Mononuclear cell (primary cell): ENCODE data around the gene LCAT. TPM values are rescaled to one million over a fixed set of nuclear protein-coding genes. Genes with fewer than 3 reads are reported as not detected.
"Not testable (repeated sequence)": the region's sequence is repeated elsewhere in the genome, so short reads cannot be mapped to it uniquely, and the experiment has no call there.

Experiments used
- H3K27me3 ChIP-seq: 2 replicates; pipeline ENCODE4 v1.6.0; 2011; ENCODE audit warnings: low read length, control low read depth; ENCODE audit not compliant: insufficient read depth
- H3K4me1 ChIP-seq: 2 replicates; pipeline ENCODE4 v1.5.1; 2011; ENCODE audit warnings: mild to moderate bottlenecking, low read length, control low read depth; ENCODE audit not compliant: insufficient read depth
- H3K4me3 ChIP-seq: 2 replicates; pipeline ENCODE4 v1.5.1; 2011; ENCODE audit warnings: mild to moderate bottlenecking, low read length, moderate library complexity
- H3K9me3 ChIP-seq: 2 replicates; pipeline ENCODE4 v1.5.1; 2011; ENCODE audit warnings: low read depth, mild to moderate bottlenecking, control low read depth, low read length
- total RNA-seq: library from RNA; depleted of rRNA; stranded (reverse); fragments of >200 nt; gene quantifications from one replicate; pipeline ENCODE4 v1.2.3, GENCODE V29; 2012

Gene LCAT
- total RNA-seq, 1 donor = 0.84 TPM

DNA sequence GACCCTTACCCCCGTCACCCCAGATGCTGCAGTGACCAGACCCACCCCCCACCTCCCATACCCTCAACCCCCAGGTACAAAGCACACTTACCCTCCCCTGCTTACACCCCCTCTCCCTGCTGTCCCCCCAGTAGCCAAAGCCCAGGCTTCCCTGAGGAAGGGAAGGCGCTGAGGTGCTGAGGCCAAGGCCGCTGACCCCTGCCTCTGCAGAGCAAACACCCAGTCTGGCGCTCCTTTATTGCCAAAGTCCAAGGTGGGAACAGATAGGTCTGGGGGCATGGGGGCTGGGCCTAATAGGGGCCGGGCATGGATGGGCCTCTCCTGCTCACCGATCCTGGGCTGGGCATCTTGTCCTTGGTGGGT lies 683 bp downstream of the LCAT start:
- peaks cover 24% of the 10 kb centered on the region for H3K4me1 ChIP-seq
- H3K4me3 ChIP-seq = no peak overlapping the region
- H3K27me3 ChIP-seq = no peaks in the 10 kb centered on the region
- H3K9me3 ChIP-seq = no peaks in the 10 kb centered on the region

DNA sequence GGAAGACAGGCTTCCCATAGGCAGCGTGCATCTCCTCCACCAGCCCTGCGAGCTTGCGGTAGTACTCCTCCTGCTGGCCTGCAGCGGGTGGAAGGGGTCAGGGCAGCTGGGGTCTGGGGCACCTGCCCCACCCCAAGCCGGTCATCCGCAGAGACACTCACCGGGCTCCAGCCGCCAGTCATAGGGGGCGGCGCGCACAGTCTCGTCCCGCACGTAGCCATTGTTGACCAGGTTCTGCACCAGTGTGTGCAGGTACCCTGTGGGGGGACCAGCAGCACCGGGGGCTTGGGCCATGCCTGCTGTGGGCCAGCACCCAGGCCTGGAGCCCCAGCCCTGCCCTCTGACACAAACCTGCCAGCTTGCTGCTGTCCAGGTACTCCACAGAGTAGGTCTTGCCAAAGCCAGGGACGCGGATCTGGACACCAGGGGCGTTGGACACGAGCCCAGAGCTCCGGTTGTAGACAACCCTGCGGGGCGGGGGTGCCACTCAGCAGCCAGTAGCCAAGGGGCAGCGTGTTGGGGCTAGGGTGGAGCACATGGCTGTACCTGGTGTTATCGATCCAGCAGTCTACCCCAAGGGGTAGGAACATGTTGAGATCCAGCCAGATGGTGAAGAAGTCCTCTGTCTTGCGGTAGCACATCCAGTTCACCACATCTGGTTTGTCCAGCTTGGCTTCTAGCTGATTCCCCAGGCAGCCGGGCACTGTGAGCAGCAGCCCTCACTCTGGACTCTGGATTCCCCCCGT lies 1.2 kb downstream of the LCAT start:
- H3K27me3 ChIP-seq = no peaks in the 10 kb centered on the region
- no peak overlapping the region for H3K4me3 ChIP-seq
- no peaks in the 10 kb centered on the region for H3K9me3 ChIP-seq
- H3K4me1 ChIP-seq = peaks cover 28% of the 10 kb centered on the region

DNA sequence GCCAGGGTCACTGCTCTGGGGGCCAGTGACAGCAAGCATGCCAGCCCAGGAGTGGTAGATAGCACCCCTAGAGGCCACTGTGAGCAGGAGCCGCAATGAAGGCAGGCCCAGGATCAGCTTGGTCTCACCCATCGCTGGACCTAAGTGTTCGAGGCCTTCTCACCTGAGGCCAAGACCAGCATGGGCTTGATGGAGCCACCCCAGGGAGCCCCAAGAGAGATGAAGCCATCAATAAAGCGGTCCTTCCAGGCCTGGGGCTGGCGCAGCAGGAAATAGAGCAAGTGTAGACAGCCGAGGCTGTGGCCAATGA lies 1.8 kb downstream of the LCAT start:
- Histone ChIP-seq H3K4me1 (peaks cover 33% of the 10 kb centered on the region), H3K27me3 (no peaks in the 10 kb centered on the region), H3K9me3 (no peaks in the 10 kb centered on the region), H3K4me3 (no peak overlapping the region)

DNA sequence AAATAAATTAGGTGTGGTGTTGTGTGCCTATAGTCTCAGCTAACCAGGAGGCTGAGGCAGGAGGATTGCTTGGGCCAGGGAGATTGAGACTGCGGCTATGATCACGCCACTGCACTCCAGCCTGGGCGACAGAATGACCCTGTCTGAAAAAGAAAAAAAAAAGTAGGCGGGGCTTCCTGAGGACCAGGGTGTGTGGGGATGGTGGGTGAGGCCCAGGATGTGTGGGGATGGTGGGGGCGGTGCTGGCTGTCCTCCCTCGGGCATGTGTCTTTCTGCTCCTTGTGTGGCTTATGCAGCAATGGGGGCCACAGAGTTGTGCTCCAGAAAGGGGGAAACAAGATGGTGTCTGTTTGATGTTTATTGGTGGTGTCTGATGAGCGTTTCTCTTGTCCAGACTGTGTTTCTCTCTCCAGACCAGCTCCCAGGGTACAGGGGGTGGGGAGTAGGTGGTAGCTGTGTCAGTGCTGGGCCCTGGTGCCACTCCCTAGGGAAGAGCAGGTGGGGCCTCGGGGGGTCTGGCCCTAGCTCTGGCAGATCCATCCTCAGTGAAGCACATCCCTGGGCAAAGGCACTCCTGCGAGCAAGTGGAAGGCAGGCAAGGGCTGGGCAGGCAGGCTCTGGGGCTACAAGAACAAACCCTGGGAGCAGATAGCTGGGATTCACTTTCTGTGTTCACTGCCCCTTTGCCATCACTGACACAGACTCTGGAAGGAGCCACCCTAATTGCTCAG lies 2.3 kb downstream of the LCAT start:
- Histone ChIP-seq H3K27me3 (no peaks in the 10 kb centered on the region), H3K9me3 (no peaks in the 10 kb centered on the region), H3K4me1 (peaks cover 38% of the 10 kb centered on the region), H3K4me3 (no peak overlapping the region)

DNA sequence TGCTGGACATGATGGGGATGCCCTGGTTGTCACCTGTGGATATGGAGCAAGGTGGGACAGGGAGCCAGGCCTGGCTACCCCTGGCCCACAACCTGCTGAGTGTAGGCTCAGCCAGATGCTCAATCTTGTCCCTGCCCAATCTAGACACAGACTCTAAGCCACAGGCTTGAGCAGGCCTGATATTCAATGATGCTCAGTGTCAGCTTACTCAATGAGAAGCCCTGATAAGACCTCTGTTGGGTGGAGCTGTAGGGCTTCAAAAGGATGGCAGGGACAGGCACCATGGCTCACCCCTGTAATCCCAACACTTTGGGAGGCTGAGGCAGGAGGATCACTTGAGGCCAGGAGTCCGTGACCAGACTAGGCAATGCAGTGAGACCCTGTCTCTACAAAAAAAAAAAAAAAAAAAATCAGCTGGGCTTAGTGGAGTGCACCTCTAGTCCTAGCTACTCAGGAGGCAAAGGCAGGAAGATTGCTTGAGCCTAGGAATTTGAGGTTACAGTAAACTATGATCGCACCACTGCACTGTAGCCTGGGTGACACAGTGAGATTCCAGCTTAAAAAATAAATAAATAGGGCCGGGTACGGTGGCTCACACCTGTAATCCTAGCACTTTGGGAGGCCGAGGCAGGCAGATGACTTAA lies 3.4 kb downstream of the LCAT start:
- Histone ChIP-seq H3K4me3 (no peak overlapping the region), H3K27me3 (no peaks in the 10 kb centered on the region), H3K4me1 (peaks cover 38% of the 10 kb centered on the region), H3K9me3 (no peaks in the 10 kb centered on the region)

DNA sequence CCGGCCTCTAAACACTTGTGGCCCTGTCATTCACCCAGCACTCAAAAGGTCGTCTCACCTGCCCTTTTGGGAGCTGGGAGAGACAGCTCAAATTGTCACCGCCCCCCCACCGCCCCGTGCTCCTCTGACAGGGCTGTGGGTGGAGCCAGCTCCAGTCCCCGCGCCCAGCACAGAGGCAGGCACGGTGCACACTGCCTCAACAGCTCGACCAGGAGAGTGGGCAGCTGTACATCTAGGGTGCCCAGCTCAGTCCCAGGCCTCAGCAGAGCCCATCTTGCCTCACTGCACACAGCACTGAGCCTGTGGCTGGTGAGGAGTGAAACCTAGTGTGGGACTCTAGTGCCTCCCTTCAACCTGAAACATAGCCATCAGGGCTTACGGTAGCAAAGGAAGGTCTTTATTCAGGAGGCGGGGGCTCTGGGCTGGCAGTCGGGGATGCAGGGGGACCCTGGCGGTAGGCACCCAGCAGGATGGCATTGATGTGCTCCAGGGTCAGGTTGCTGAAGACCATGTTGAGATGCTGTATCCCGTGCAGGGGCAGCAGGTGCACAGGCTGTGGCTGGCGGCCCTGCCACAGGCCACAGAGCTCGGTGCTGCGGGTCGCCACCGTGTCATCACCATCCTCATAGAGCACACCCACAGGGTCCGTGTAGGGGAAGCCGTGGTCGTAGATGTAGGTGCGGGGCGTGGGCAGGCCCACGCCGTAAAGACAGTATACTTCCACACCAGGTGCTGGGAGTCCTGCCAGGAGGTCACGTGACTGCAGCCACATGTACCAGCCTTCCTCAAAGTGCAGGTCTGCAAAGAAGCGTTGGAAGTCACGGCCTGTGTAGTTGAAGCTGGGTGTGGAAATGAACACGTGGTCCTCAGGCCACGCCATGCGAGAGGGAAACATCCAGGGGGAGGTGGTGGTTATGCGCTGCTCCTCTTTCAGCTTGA lies 4.1 kb downstream of the LCAT start:
- no peak overlapping the region for H3K4me3 ChIP-seq
- no peaks in the 10 kb centered on the region for H3K9me3 ChIP-seq
- no peaks in the 10 kb centered on the region for H3K27me3 ChIP-seq
- H3K4me1 ChIP-seq = peaks cover 46% of the 10 kb centered on the region

DNA sequence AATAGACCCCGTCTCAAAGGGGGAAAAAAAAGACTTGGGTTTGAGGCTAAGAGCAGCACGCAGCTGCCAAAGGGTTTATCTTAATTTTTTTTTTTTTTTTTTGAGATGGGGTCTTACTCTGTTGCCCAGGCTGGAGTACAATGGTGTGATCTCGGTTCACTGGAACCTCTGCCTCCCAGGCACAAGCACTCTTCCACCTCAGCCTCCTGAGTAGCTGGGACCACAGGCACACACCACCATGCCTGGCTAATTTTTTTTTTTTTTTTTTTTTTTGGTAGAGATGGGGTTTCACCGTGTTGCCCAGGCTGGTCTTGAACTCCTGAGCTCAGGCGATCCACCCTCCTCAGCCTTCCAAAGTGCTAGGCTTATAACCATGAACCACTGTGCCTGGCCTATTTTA lies 6.2 kb downstream of the LCAT start:
- not testable (repeated sequence) for H3K4me3 ChIP-seq, H3K27me3 ChIP-seq, H3K9me3 ChIP-seq
- peaks cover 52% of the 10 kb centered on the region for H3K4me1 ChIP-seq

DNA sequence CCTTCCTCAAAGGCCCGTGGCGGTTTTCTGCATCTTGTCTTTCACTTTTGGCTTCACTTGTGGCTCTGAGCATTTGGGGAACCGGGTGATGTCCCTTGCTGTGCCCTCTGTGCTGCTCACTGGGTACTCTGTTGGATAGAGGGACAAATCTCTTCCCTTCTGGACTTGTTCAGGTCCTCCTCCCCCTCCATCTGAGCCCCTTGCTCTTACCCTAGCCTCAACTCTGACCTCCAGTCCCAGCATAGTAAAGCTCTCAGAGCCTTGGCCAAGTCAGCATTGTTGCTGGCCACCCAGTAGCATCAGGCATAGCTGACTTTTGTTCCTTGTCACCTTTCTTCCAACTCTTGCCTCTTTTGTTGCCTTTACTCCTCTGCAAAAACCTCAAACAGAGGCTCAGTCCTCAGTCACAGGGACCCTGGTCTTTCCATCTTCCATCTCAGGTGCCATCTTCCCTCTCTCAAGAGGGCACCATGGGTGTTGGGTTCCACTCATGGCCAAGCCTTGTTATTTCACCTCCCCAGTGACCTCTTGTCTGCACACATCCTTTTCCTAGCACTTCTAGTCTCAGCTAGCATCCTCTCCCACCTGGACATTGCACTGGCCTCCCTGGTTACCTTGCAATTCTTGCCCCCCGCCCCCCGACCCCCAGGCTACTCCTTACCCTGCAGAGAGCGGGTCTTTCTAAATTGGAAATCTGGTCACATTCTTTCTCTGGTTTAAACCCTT lies 6.9 kb downstream of the LCAT start:
- peaks cover 52% of the 10 kb centered on the region for H3K4me1 ChIP-seq

DNA sequence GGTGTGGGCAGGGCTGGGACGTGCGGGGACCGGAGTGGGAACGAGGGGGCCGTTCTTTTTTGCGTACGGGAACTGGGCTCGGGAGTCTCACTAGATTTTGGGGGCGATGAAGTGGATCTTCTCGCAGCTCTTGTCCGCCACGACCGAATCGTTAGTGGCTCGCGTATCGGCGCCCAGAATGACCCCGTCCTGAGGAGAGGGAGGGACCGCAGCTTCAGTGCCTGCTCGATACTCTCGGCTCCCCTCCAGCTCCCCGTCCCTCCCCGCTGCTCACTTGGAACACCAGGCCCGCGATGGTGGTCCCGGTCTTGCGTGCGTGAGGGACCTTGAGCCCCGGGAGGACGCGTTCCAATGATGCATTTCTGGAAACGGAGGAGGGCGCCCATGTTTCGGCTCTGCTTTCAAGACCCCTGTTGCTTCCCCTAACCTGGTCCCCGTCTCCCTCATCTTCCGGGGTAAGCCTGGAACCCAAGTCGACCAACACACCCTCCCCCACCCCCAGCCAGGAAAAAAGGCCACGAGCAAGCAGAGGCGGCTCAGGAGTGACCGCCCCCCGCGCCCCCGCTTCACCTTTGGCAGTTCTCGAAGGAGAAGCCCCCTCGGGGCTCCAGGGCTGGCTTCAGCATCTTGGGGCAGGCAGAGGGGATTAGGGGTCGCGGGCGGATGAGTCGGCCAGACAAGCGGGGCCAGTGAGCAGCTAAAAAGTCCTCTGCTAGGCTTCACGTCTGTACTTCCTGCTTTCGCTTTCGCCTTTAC lies 7.6 kb downstream of the LCAT start, which contains the start of gene PSMB10:
Gene PSMB10, minus strand, starts transcription at position 727 of the 756 bp plus-strand sequence. Its CDS starts 101 bp downstream, at position 626.
- Histone ChIP-seq H3K4me3 (peak within 1 kb of the TSS; percentile 98), H3K4me1 (peaks cover 45% of the 10 kb centered on the region), H3K27me3 (no peaks in the 10 kb centered on the region)

More for the DNA sequence above, 6.9 kb downstream of the LCAT start:
- no peaks in the 10 kb centered on the region for H3K9me3 ChIP-seq
- peak overlapping the region; percentile 98 for H3K4me3 ChIP-seq
- no peaks in the 10 kb centered on the region for H3K27me3 ChIP-seq

DNA sequence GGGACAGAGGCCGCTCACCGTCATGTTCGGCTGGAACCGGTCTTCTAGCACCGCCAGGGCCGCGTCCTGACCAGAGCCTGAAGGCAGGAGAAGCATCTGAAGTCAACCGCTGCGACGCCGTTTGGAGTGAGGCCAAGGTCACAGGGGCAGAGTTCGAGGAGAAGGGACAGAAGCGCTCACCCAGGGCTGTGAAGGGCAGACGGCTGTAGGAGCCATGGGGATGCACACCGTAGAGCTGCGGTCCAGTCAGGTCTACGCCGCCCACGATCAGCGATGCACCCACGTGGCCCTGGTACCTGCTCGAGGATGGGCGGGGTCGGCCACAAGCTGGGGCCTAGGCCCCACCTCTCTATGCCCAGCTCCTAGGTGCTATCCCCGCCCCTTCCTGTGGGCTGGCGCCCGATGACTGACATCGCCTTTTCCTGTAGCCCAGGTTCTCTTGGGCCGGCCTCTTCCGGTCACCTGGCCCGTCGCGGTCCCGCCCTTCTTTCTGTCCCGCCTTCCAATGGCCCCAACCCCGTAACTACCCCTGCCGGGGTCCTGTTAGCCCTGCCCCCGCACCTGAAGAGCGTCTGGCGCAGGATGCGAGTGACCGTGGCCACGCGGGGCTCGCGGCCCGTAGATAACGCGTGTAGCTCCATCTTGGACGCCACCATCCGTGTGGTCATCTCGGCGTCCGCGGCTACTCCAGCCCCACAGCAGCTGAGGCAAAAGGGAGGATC lies 8.4 kb downstream of the LCAT start:
- no peaks in the 10 kb centered on the region for H3K9me3 ChIP-seq
- H3K4me1 ChIP-seq = peaks cover 41% of the 10 kb centered on the region
- H3K4me3 ChIP-seq = peak overlapping the region; percentile 98
- no peaks in the 10 kb centered on the region for H3K27me3 ChIP-seq

More for the DNA sequence above, 7.6 kb downstream of the LCAT start, which contains the start of gene PSMB10:
- H3K9me3 ChIP-seq = no peaks in the 10 kb centered on the region

DNA sequence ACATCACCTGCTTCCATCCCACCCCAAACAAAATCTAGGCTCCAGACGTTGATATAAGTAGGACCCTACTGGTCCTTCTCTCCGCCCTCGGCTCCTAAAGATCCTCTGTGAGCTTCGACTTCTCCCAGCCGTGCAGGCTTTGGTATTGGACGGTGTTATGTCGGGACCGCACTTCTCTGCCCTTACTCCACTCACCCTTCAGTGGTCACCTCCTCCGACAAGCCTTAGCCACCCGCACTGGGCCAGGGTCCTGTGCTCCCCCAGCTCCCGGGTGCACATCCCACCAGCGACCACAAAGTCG lies 8.9 kb downstream of the LCAT start:
- Histone ChIP-seq H3K27me3 (no peaks in the 10 kb centered on the region), H3K4me3 (no peak overlapping the region)

DNA sequence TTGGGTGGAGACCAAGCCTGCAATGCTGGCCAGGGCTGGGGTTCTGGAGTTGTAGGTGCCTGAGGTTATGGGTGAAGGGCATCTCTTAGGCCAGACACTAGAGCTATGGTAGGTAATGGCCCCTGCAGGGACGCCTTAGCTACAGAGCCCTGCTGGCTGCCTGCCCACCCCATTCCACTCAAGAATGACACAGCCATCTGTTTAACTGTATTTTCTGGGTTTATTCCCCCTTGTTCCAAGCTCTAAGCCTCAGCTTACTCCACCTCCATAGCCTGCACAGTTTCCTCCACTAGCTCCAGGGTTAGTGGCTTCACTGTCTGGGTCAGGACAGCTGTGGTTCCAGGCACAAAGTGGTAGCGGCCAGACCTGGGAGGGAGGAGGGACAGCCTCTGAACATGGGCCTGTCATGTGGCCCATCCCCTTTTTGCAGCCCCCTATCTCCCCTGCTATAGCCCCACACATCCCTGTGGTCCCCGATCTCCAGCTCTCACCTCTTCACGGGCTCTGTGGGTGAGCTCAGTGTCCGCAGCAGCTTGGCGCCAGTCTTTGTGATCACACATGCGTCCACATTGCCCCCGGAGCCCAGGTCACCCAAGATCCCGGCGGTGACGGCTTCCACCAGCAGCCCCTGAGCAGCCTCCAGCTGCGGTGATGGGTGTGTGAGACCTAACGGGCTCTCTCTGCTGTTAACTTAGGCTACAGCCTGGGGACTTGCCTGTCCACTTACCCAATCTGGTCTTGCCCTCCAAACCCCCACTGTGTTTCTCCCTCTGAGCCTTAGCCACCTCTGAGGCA lies 9.4 kb downstream of the LCAT start:
- H3K4me3 ChIP-seq = no peak overlapping the region

More for the DNA sequence above, 8.9 kb downstream of the LCAT start:
- H3K4me1 ChIP-seq = peaks cover 36% of the 10 kb centered on the region
- H3K9me3 ChIP-seq = no peaks in the 10 kb centered on the region

DNA sequence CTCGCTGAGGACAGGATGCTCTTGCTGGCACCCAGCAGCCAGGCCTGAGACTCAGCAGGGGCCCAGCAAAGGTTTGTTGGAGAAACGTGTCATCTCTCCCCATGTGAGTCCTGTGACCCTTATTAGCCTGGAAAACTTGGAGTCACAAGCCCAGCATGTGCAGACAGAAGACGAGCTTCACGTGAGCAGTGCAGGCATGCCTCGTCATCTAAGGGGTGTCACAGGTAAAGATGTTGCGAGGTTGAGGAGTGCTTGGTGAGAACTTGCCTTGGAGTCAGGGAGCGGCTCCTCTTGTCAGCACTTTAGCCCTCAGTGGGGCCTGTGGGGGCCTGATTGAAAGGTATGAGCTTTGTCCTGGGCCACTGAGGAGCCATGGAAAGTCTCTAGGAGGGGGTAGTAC lies 10.1 kb downstream of the LCAT start:
- H3K27me3 ChIP-seq = no peaks in the 10 kb centered on the region
- H3K4me3 ChIP-seq = no peak overlapping the region
- no peaks in the 10 kb centered on the region for H3K9me3 ChIP-seq
- H3K4me1 ChIP-seq = peaks cover 29% of the 10 kb centered on the region

More for the DNA sequence above, 9.4 kb downstream of the LCAT start:
- H3K27me3 ChIP-seq = no peaks in the 10 kb centered on the region
- no peaks in the 10 kb centered on the region for H3K9me3 ChIP-seq
- H3K4me1 ChIP-seq = peaks cover 30% of the 10 kb centered on the region
